H9 (cell line): Measurements from ENCODE around the gene NUP214. TPM values are rescaled to one million over a fixed set of nuclear protein-coding genes. Genes with fewer than 3 reads are reported as not detected.
A peak's percentile ranks its signal among the peaks of the same experiment; 100 is the strongest.

ENCODE experiments used
- DNase-seq: peaks from one replicate; pipeline ENCODE4 v3.0.0-alpha.2; 2017
- H2AFZ ChIP-seq: one replicate; pipeline ENCODE4 v1.6.1; 2013; ENCODE audit warnings: mild to moderate bottlenecking, low read length, control low read depth, moderate library complexity
- H2AK5ac ChIP-seq: 2 replicates; pipeline ENCODE4 v1.6.1; 2013; ENCODE audit warnings: low read length, control low read depth, mixed read lengths; ENCODE audit not compliant: insufficient read length
- H2BK120ac ChIP-seq: one replicate; pipeline ENCODE4 v1.6.1; 2013; ENCODE audit warnings: low read depth, mild to moderate bottlenecking, low read length, control low read depth, inconsistent platforms; ENCODE audit not compliant: poor library complexity, severe bottlenecking
- H2BK12ac ChIP-seq: 2 replicates; pipeline ENCODE4 v1.6.1; 2013; ENCODE audit warnings: low read length, control low read depth, mixed read lengths, low read depth; ENCODE audit not compliant: insufficient read length
- H2BK15ac ChIP-seq: 2 replicates; pipeline ENCODE4 v1.6.1; 2013; ENCODE audit warnings: low read depth, low read length, control low read depth
- H2BK20ac ChIP-seq: one replicate; pipeline ENCODE4 v1.6.1; 2013; ENCODE audit warnings: low read depth, mild to moderate bottlenecking, low read length, control low read depth, inconsistent platforms; ENCODE audit not compliant: poor library complexity, severe bottlenecking
- H2BK5ac ChIP-seq: 2 replicates; pipeline ENCODE4 v1.6.1; 2013; ENCODE audit warnings: low read length, control low read depth, mixed read lengths; ENCODE audit not compliant: insufficient read length
- H3K14ac ChIP-seq: 2 replicates; pipeline ENCODE4 v1.6.1; 2013; ENCODE audit warnings: low read length, control low read depth; ENCODE audit not compliant: insufficient read depth
- H3K18ac ChIP-seq: 2 replicates; pipeline ENCODE4 v1.6.1; 2013; ENCODE audit warnings: low read depth, mild to moderate bottlenecking, mixed read lengths, low read length, control low read depth; ENCODE audit not compliant: insufficient read length
- H3K23ac ChIP-seq: 2 replicates; pipeline ENCODE4 v1.6.1; 2013; ENCODE audit warnings: low read length, control low read depth, mixed read lengths, low read depth; ENCODE audit not compliant: insufficient read length
- H3K23me2 ChIP-seq: 2 replicates; pipeline ENCODE4 v1.6.1; 2013; ENCODE audit warnings: low read depth, mild to moderate bottlenecking, mixed read lengths, low read length, control low read depth; ENCODE audit not compliant: insufficient read length, poor library complexity, severe bottlenecking
- H3K27ac ChIP-seq: 2 replicates; pipeline ENCODE4 v1.5.1; 2013; ENCODE audit warnings: low read length, control low read depth, mixed read lengths, low read depth; ENCODE audit not compliant: insufficient read length
- H3K27me3 ChIP-seq: 2 replicates; pipeline ENCODE4 v1.6.1; 2013; ENCODE audit warnings: low read length, control low read depth, inconsistent platforms; ENCODE audit not compliant: insufficient read depth
- H3K4ac ChIP-seq: 2 replicates; pipeline ENCODE4 v1.6.1; 2013; ENCODE audit warnings: low read depth, mild to moderate bottlenecking, control low read depth, inconsistent platforms, low read length, moderate library complexity
- H3K4me1 ChIP-seq: 2 replicates; pipeline ENCODE4 v1.6.1; 2013; ENCODE audit warnings: low read length, control low read depth, inconsistent platforms; ENCODE audit not compliant: insufficient read depth
- H3K4me2 ChIP-seq: 2 replicates; pipeline ENCODE4 v1.6.1; 2013; ENCODE audit warnings: low read length, control low read depth, mixed read lengths; ENCODE audit not compliant: insufficient read length, insufficient read depth
- H3K56ac ChIP-seq: 2 replicates; pipeline ENCODE4 v1.6.1; 2013; ENCODE audit warnings: low read depth, mild to moderate bottlenecking, mixed read lengths, low read length, control low read depth; ENCODE audit not compliant: insufficient read length
- H3K79me1 ChIP-seq: 2 replicates; pipeline ENCODE4 v1.6.1; 2013; ENCODE audit warnings: low read depth, mild to moderate bottlenecking, moderate library complexity, low read length, control low read depth, inconsistent platforms; ENCODE audit not compliant: insufficient read depth, poor library complexity, severe bottlenecking
- H3K79me2 ChIP-seq: 2 replicates; pipeline ENCODE4 v1.6.1; 2013; ENCODE audit warnings: low read length, control low read depth, inconsistent platforms; ENCODE audit not compliant: insufficient read depth
- H3K9ac ChIP-seq: 2 replicates; pipeline ENCODE4 v1.6.1; 2013; ENCODE audit warnings: low read length, control low read depth, mixed read lengths; ENCODE audit not compliant: insufficient read length; ENCODE audit errors: extremely low read depth
- H3K9me3 ChIP-seq: one replicate; pipeline ENCODE4 v1.6.1; 2013; ENCODE audit warnings: low read depth, low read length, inconsistent platforms; ENCODE audit not compliant: control insufficient read depth
- H3T11ph ChIP-seq: one replicate; pipeline ENCODE4 v1.6.1; 2013; ENCODE audit warnings: mild to moderate bottlenecking, low read length, control low read depth, inconsistent platforms
- H4K20me1 ChIP-seq: one replicate; pipeline ENCODE4 v1.6.1; 2013; ENCODE audit not compliant: control insufficient read depth, insufficient read length, insufficient read depth
- H4K5ac ChIP-seq: 2 replicates; pipeline ENCODE4 v1.6.1; 2013; ENCODE audit warnings: low read depth, mild to moderate bottlenecking, mixed read lengths, low read length, control low read depth; ENCODE audit not compliant: insufficient read length
- H4K8ac ChIP-seq: replicated peaks from 2 replicates; pipeline ENCODE4 v1.6.1; 2013; ENCODE audit warnings: low read length, control low read depth, mixed read lengths, low read depth; ENCODE audit not compliant: insufficient read length
- H4K91ac ChIP-seq: 2 replicates; pipeline ENCODE4 v1.6.1; 2013; ENCODE audit warnings: low read depth, mild to moderate bottlenecking, moderate library complexity, mixed read lengths, low read length, control low read depth; ENCODE audit not compliant: insufficient read length
- H3K27ac Mint-ChIP-seq, 3 experiments: 2 replicates in 2 of 3; 3 replicates in 1 of 3; pipeline ENCODE4 v1.8.0; 2020 to 2021; ENCODE audit warnings: mixed read lengths in 3 of 3, mild to moderate bottlenecking in 1 of 3, moderate library complexity in 1 of 3
- H3K27me3 Mint-ChIP-seq: 2 replicates; pipeline ENCODE4 v1.8.0; 2021; ENCODE audit warnings: low read depth, mild to moderate bottlenecking, moderate library complexity, mixed read lengths
- H3K36me3 Mint-ChIP-seq, 3 experiments: 2 replicates in 2 of 3; 3 replicates in 1 of 3; pipeline ENCODE4 v1.8.0; 2020 to 2021; ENCODE audit warnings: low read depth in 3 of 3, mixed read lengths in 3 of 3; ENCODE audit not compliant: insufficient read depth in 1 of 3
- H3K4me1 Mint-ChIP-seq, 2 experiments: 2 replicates each; pipeline ENCODE4 v1.8.0; 2020; ENCODE audit warnings: mixed read lengths in 2 of 2
- H3K4me3 Mint-ChIP-seq, 2 experiments: 2 replicates in 1 of 2; 3 replicates in 1 of 2; pipeline ENCODE4 v1.8.0; 2020 to 2021; ENCODE audit warnings: mild to moderate bottlenecking in 2 of 2, mixed read lengths in 2 of 2, moderate library complexity in 1 of 2
- H3K9me3 Mint-ChIP-seq, 2 experiments: 2 replicates in 1 of 2; 3 replicates in 1 of 2; pipeline ENCODE4 v1.8.0; 2020; ENCODE audit warnings: mild to moderate bottlenecking in 2 of 2, mixed read lengths in 2 of 2, moderate library complexity in 1 of 2
- WGBS: extraction: QIAGEN DNeasy Blood & Tissue Kit; methylation state at CpG from one replicate; pipeline ENCODE4 v1.1.7; 2013; ENCODE audit warnings: missing lambda C conversion rate, low lambda C conversion rate, mixed read lengths; ENCODE audit not compliant: insufficient read length; ENCODE audit errors: extremely low coverage; 5-methylcytosine and 5-hydroxymethylcytosine counted together
- total RNA-seq: library from RNA; stranded (reverse); gene quantifications from 2 replicates; pipeline ENCODE4 v1.2.1, GENCODE V29; 2021
- TF ChIP-seq, protein P1 (sequence below): fragments of 200-600 bp; sonication (generic); conservative IDR thresholded peaks from 3 replicates; pipeline ENCODE4 v1.8.0; 2021; ENCODE audit warnings: antibody characterized with exemption, mild to moderate bottlenecking

Gene NUP214
- total RNA-seq, 1 experiment from 2014 or later, result 53.8 TPM

DNA sequence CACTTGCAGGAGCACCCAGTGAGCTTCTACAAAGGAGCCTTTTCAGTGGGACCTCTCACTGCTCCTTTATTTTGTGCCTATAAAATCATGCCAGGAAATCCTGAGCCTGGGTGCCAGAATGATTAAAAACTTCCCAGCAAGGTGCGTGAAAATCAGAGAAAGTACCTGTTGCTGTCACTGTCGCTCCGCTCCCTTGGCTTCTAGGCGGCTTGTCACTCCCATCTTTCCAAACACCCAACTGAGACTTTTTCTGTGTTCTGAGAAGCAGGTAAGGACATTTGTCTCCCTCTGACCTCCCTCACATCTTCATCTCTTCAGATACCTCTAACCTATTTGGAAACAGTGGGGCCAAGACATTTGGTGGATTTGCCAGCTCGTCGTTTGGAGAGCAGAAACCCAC is 97.1 kb downstream of the NUP214 start:
- H3K27ac ChIP-seq, result no peak overlapping the region
- no peaks in the 10 kb centered on the region for H3K9me3 Mint-ChIP-seq
- peaks cover 28 to 34% of the 10 kb centered on the region in 2 experiments for H3K4me1 Mint-ChIP-seq

More for the DNA sequence above, 97.1 kb downstream of the NUP214 start:
- H3K18ac ChIP-seq, result no peak overlapping the region
- no peaks in the 10 kb centered on the region for H3K79me2 ChIP-seq
- Mint-ChIP-seq H3K36me3 (peaks cover 2 to 26% (median 19%) of the 10 kb centered on the region in 3 experiments; a peak in 6 of 7 replicates), H3K4me3 (no peak overlapping the region), H3K27me3 (no peaks in the 10 kb centered on the region; the same call in 1 of the 2 replicates), H3K27ac (peak overlapping the region in 1 of 3 experiments; percentile 25; a peak in 1 of 7 replicates)
- no peak overlapping the region for H3K56ac ChIP-seq
- no peak overlapping the region for H2AK5ac ChIP-seq
- H3K23ac ChIP-seq, result no peak overlapping the region
- no peak overlapping the region for H4K5ac ChIP-seq
- H3K27me3 ChIP-seq, result no peaks in the 10 kb centered on the region
- TF ChIP-seq, protein P1, sequence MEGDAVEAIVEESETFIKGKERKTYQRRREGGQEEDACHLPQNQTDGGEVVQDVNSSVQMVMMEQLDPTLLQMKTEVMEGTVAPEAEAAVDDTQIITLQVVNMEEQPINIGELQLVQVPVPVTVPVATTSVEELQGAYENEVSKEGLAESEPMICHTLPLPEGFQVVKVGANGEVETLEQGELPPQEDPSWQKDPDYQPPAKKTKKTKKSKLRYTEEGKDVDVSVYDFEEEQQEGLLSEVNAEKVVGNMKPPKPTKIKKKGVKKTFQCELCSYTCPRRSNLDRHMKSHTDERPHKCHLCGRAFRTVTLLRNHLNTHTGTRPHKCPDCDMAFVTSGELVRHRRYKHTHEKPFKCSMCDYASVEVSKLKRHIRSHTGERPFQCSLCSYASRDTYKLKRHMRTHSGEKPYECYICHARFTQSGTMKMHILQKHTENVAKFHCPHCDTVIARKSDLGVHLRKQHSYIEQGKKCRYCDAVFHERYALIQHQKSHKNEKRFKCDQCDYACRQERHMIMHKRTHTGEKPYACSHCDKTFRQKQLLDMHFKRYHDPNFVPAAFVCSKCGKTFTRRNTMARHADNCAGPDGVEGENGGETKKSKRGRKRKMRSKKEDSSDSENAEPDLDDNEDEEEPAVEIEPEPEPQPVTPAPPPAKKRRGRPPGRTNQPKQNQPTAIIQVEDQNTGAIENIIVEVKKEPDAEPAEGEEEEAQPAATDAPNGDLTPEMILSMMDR, result no peak
- no peak overlapping the region for H2BK20ac ChIP-seq
- H3K9ac ChIP-seq, result no peak overlapping the region
- no peak overlapping the region for H2BK15ac ChIP-seq
- H4K20me1 ChIP-seq, result no peaks in the 10 kb centered on the region
- H3K4ac ChIP-seq, result no peak overlapping the region
- no CpG with 5 or more reads among the region's 6 CpGs for WGBS
- H2BK12ac ChIP-seq, result no peak overlapping the region
- H4K91ac ChIP-seq, result no peak overlapping the region
- no peaks in the 10 kb centered on the region for H3K9me3 ChIP-seq
- no peak overlapping the region for H3T11ph ChIP-seq
- H4K8ac ChIP-seq, result no peak overlapping the region
- H2BK5ac ChIP-seq, result no peak overlapping the region
- H3K23me2 ChIP-seq, result no peaks in the 10 kb centered on the region
- H3K4me2 ChIP-seq, result no peak overlapping the region
- no peaks in the 10 kb centered on the region for H3K79me1 ChIP-seq
- H2AFZ ChIP-seq, result no peak overlapping the region
- peaks cover 11% of the 10 kb centered on the region for H3K4me1 ChIP-seq
- no peak overlapping the region for H3K14ac ChIP-seq
- no peak for DNase-seq
- H2BK120ac ChIP-seq, result no peak overlapping the region
